CD4-positive, alpha-beta T cell treated with Interleukin-15 for 4 hours (primary cell): Measurements from ENCODE around the gene STAT6.

Source experiments
- DNase-seq: peaks from one replicate; pipeline ENCODE4 v3.0.0-alpha.2; 2020; ENCODE audit warnings: low spot score

Gene STAT6

GRCh38 chr12:57145460-57146059 is 34.4 kb upstream of the STAT6 start:
- no peak for DNase-seq

GRCh38 chr12:57143454-57143853 is 32.3 kb upstream of the STAT6 start:
- no peak for DNase-seq

- no peak for DNase-seq
Measured at GRCh38 chr12:57142727-57143126, 31.6 kb upstream of the STAT6 start.

- DNase-seq, result no peak
Measured at GRCh38 chr12:57142121-57142520, 31.0 kb upstream of the STAT6 start.

- no peak for DNase-seq
Measured at GRCh38 chr12:57141249-57141648, 30.1 kb upstream of the STAT6 start.

- no peak for DNase-seq
Measured at GRCh38 chr12:57139796-57140649, 28.9 kb upstream of the STAT6 start.

GRCh38 chr12:57138526-57139272 is 27.5 kb upstream of the STAT6 start:
- DNase-seq, result no peak

- DNase-seq, result no peak
Measured at GRCh38 chr12:57135527-57136326, 24.6 kb upstream of the STAT6 start.

- no peak for DNase-seq
Measured at GRCh38 chr12:57134949-57135348, 23.8 kb upstream of the STAT6 start.

GRCh38 chr12:57133916-57134315 is 22.8 kb upstream of the STAT6 start:
- DNase-seq, result no peak

GRCh38 chr12:57133013-57133569 is 21.9 kb upstream of the STAT6 start:
- no peak for DNase-seq

- DNase-seq, result no peak
Measured at GRCh38 chr12:57131896-57132744, 21.0 kb upstream of the STAT6 start.

- no peak for DNase-seq
Measured at GRCh38 chr12:57130941-57131340, 19.8 kb upstream of the STAT6 start.

GRCh38 chr12:57129889-57130288 is 18.7 kb upstream of the STAT6 start:
- no peak for DNase-seq

- no peak for DNase-seq
Measured at GRCh38 chr12:57129321-57129842, 18.2 kb upstream of the STAT6 start.

- no peak for DNase-seq
Measured at GRCh38 chr12:57128519-57129247, 17.5 kb upstream of the STAT6 start.

- peak; percentile 78 for DNase-seq
Measured at GRCh38 chr12:57127726-57128518, 16.8 kb upstream of the STAT6 start, which contains the start of gene LRP1. TSS of gene LRP1 (plus strand) at chr12:57128483. CDS start at chr12:57128965, 482 bp downstream.

GRCh38 chr12:57127101-57127725 is 16.1 kb upstream of the STAT6 start:
- peak; percentile 77 for DNase-seq
